Parietal lobe (tissue), 1 donor: ENCODE data around the gene SP140L. TPM values are rescaled to one million over a fixed set of nuclear protein-coding genes. Genes with fewer than 3 reads are reported as not detected.

Source experiments
- total RNA-seq: library from RNA; depleted of rRNA; stranded (reverse); fragments of >200 nt; gene quantifications from one replicate; pipeline ENCODE4 v1.2.3, GENCODE V29; 2014

Gene SP140L
- 1.3 TPM for total RNA-seq

DNA sequence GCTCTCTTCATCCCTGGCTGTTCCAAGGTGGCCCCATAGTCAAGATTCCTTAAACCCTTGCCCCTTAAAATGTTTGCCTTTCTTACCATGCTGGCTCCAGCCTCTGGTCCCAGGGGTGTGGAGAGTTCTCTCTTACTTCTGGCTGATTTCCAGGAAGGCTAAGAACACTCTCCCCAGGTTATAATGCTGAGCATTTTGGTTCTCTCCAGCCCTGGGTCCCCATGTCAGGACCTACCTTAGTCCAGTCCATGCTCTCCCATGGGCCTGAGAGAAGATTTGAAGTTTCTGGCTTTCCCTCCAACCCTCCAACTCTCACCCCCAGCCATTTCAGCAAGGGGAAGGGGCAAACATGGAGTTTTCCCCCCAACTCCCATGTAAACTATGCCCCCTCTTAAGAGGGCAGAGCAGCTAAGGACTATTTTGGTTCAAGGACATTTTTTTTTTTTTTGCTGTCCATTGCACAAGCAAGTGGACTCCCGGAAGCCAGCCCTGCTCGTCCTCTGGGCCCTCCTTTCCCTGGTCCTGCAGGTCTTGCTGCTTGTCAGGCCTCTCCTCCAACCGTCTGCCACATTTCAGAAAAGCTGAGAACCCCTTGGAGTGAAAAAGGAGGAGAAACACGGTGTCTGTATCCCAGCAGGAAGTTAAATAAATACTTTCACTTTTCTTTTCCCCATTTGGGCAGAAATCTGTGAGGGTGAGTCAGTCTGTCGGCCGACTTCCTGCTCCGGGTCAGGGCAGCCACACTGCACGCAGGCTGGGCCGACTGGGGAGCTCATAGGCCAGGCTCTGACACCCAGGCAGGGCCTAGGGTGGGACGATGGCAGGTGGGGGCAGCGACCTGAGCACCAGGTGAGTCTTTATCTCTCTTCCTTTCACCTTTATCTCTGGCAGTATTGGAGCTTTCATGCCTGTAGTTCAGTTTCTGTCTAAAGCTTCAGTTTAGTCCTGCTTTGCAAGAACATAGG, at the start of gene SP140L:
Gene SP140L, plus strand, starts transcription at position 741 of the 965 bp plus-strand sequence. Its CDS starts 77 bp downstream, at position 818.

DNA sequence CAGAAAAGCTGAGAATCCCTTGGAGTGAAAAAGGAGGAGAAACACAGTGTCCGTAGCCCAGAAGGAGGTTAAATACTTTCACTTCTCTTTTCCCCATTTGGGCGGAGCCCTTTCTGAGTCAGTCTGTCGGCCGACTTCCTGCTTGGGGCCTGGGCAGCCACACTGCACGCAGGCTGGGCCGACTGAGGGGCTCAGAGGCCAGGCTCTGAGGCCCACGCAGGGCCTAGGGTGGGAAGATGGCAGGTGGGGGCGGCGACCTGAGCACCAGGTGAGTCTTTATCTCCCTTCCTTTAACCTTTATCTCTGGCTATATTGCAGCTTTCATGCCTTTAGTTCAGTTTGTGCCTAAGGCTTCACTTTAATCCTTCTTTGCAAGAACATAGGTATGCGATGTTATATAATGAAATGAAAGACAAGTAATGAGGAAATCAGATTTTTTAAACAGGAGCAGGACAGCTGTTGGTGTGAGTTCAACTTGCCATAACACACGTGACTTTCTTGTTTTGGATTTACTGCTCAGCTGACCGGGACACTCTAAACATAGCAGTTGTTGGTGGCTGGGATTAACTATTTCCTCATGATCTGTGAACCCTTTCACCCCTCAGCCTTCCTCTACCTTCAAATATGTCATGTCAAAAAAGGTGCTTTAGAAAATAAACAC, 89.2 kb downstream of the SP140L start, which contains the start of gene SP100:
Gene SP100, plus strand, starts transcription at position 141 of the 661 bp plus-strand sequence. Its CDS starts 96 bp downstream, at position 237.

Other genes with a start within 250 kb of the SP140L start
- gene SP110, start 107.2 kb upstream of the SP140L start, total RNA-seq = 2.2 TPM
- gene SP140, start 101.5 kb upstream of the SP140L start, total RNA-seq = 1.9 TPM
- gene SP100, start 89.0 kb downstream of the SP140L start, total RNA-seq = 4.4 TPM